ENCODE results near the gene H1-8. TPM values are rescaled to one million over a fixed set of nuclear protein-coding genes. Genes with fewer than 3 reads are reported as not detected.

The H1-8 gene
- total RNA-seq, 1 experiment from 2014 or later: not detected

- DNase-seq: no peak
- H3K4me2 ChIP-seq: no peak overlapping the region
- no peaks in the 10 kb centered on the region for H3K9me2 ChIP-seq (ENCODE audit: insufficient read depth)
- no TSS peak for BruUV-seq (replicated peaks)
- no peaks in the 10 kb centered on the region for H3K36me3 ChIP-seq (ENCODE audit: low read depth)
- ChIA-PET POLR2A (ENCODE audit: unreplicated experiment) (no interaction called here), CTCF (no interaction called here)
- no peak overlapping the region for H3K27ac ChIP-seq
- TF ChIP-seq EZH2 (IDR thresholded peaks at IDR 0.05; ENCODE audit: low read depth) (no peak), CTCF (conservative IDR thresholded peaks at IDR 0.05) (no peak)
- no peak overlapping the region for H2AFZ ChIP-seq
- no peaks in the 10 kb centered on the region for H3K79me2 ChIP-seq (ENCODE audit: low read depth)
- H3K27me3 ChIP-seq (ENCODE audit: insufficient read depth, low read depth): no peaks in the 10 kb centered on the region
- peaks cover 5% of the 10 kb centered on the region; the same call in 1 of the 2 replicates for H3F3A ChIP-seq (ENCODE audit: insufficient read depth, low read depth)
- no peaks in the 10 kb centered on the region for H4K20me1 ChIP-seq (ENCODE audit: insufficient read depth)
- H3K9me3 ChIP-seq (ENCODE audit: insufficient read depth, low read depth): no peaks in the 10 kb centered on the region
- H3K4me1 ChIP-seq (replicated peaks; ENCODE audit: insufficient read depth): peaks cover 17% of the 10 kb centered on the region
- intact Hi-C loops (cut with micrococcal nuclease; ENCODE audit: unreplicated experiment): no loop called here
- no peak overlapping the region for H3K4me3 ChIP-seq
These were observed 40.1 kb upstream of the H1-8 start for GRCh38 chr3:129502641-129503408.

DNA sequence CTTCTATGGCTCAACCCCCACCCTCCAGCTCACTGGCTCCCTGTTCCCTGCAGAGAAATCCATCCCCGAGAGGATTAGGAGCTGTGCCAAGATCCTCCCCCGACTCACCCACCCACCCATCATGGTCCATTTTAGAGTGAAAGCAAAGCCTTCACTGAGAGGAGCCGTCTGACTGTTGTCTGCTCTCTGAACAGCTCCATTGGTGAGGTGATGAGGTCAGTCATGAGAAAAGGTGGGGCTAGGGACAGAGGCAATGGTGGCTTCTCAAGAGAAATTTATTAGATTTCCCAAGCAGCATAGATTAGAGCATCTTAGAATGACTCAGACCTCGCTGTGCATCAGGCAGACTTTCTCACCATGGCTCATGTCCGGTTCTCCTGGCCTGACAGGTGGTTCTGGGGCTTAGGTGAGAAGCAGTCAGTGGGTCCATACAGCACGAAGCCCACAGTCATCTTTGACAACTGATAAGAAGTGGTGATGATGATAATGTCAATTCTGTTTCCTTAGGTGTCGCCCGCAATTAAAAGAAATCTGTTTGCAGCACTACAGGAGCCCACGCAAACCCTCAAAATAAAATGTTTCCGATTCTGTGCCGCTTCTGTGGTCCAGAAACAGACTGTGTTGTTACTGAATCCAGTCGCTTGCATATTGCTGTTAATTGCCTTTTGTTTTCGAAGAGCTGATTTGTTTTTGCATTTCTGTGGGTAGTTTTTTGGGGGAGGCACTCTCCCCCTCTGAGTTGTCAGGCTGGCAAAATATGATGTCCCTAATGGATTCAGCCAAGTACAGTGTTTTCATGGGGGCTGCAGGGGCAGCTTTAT lies 39.3 kb upstream of the H1-8 start:
- CTCF ChIA-PET: interaction anchor here (0.6 kb wide), 1 partner anchor 118 kb away, joined by 9 read pairs; no protein-coding TSS in a partner anchor
- POLR2A ChIA-PET (ENCODE audit: unreplicated experiment): no interaction called here

More for the DNA sequence above, 39.3 kb upstream of the H1-8 start:
- Histone ChIP-seq H3K9me3 (ENCODE audit: insufficient read depth, low read depth) (no peaks in the 10 kb centered on the region), H3K79me2 (ENCODE audit: low read depth) (no peaks in the 10 kb centered on the region), H3K27ac (no peak overlapping the region), H2AFZ (no peak overlapping the region), H3K36me3 (ENCODE audit: low read depth) (no peaks in the 10 kb centered on the region), H4K20me1 (ENCODE audit: insufficient read depth) (no peaks in the 10 kb centered on the region), H3K27me3 (ENCODE audit: insufficient read depth, low read depth) (no peaks in the 10 kb centered on the region), H3K4me3 (no peak overlapping the region), H3K9me2 (ENCODE audit: insufficient read depth) (no peaks in the 10 kb centered on the region), H3K4me1 (replicated peaks; ENCODE audit: insufficient read depth) (peaks cover 10% of the 10 kb centered on the region), H3F3A (ENCODE audit: insufficient read depth, low read depth) (peaks cover 4% of the 10 kb centered on the region; the same call in 1 of the 2 replicates), H3K4me2 (no peak overlapping the region)
- intact Hi-C loops (cut with micrococcal nuclease; ENCODE audit: unreplicated experiment): no loop called here
- TF ChIP-seq EZH2 (IDR thresholded peaks at IDR 0.05; ENCODE audit: low read depth): no peak
- TF ChIP-seq CTCF (conservative IDR thresholded peaks at IDR 0.05): no peak
- BruUV-seq (replicated peaks): no TSS peak
- DNase-seq: no peak
